ENCODE data around the gene ZC3H7B.

DNA sequence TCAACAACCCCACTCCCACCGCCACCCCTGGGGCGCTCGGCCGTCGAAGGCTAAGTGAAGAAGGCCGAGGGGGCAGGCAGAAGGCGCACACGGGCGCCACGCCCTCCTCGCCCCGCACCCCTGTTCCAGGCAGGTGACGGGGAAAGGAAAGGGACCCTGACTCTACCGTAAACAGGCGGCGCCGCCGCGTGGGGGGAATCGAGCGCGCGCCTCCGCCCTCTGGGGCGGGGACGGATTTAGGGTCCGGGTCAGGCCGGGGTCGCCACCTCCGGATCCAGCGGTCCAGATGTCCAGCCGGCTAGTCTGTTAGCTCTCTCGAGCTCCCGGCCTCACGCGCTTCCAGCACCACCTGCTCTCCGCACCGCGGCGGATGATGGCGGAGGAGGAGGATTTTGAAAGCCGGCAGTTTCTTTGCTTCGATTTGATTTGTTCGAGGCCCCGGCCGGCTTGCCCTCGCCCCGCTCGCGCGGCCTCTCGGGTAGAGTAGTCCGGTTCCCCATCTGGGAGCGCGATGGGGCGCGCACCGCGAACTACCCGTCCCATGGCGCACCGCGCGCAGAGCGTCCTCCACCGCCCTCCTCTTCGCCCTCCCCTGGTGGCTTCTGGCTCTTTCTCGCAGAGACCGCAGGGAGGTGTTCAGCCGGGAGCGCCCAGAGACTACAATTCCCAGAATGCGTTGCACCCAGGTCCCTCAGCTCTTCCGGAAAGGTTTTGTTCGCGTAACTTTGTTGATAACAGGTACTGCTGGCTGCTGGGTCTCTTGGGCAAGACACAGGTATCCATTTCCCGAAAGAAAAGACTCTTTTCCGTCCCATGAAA lies 15.3 kb upstream of the ZC3H7B start, which contains the start of gene RANGAP1:
- peak; percentile 59; the same call in 1 of the 2 replicates for TF ChIP-seq TAF1 (IDR thresholded peaks at IDR 0.05; ENCODE audit: low read depth)
- TF ChIP-seq, protein P1, sequence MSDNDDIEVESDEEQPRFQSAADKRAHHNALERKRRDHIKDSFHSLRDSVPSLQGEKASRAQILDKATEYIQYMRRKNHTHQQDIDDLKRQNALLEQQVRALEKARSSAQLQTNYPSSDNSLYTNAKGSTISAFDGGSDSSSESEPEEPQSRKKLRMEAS (IDR thresholded peaks at IDR 0.05), result peak; percentile 94
- TF ChIP-seq TCF12 (IDR thresholded peaks at IDR 0.05; ENCODE audit: low read depth), result peak; percentile 32; the same call in 1 of the 2 replicates
- TF ChIP-seq RAD21 (IDR thresholded peaks at IDR 0.05; ENCODE audit: low read depth), result no peak
- peak; percentile 93 for TF ChIP-seq FOXM1 (IDR thresholded peaks at IDR 0.05; ENCODE audit: borderline replicate concordance, low read depth)
